ENCODE data around the gene HPF1. TPM values are rescaled to one million over a fixed set of nuclear protein-coding genes. Genes with fewer than 3 reads are reported as not detected.
"Not testable (repeated sequence)": the region's sequence is repeated elsewhere in the genome, so short reads cannot be mapped to it uniquely, and the experiment has no call there.

Gene HPF1
- total RNA-seq, result 23.4 TPM
- polyA plus RNA-seq, result 26.3 TPM

GRCh38 chr4:169757575-169758184 lies at the start of gene HPF1:
Gene HPF1 (minus strand): TSS chr4:169757944. CDS start chr4:169757877, 67 bp downstream.
- Histone ChIP-seq H3K36me3 (ENCODE audit: insufficient read depth) (no peaks in the 10 kb centered on the region), H3K27ac (ENCODE audit: low read depth) (no peak within 1 kb of the TSS), H3K4me3 (ENCODE audit: low read depth, low read length) (peak within 1 kb of the TSS; percentile 91), H3K4me1 (ENCODE audit: insufficient read depth) (peaks cover 1% of the 10 kb centered on the region)
- DNase-seq (ENCODE audit: extremely low spot score), result peak; percentile 79
- under 1% methylated on average over 46 of the region's 46 CpGs for WGBS

- not testable (repeated sequence) for H3K4me1 ChIP-seq (ENCODE audit: insufficient read depth); H3K4me3 ChIP-seq (ENCODE audit: low read depth, low read length); DNase-seq (ENCODE audit: extremely low spot score); H3K36me3 ChIP-seq (ENCODE audit: insufficient read depth); H3K27ac ChIP-seq (ENCODE audit: low read depth)
- WGBS, result 88% methylated on average over 3 of the region's 3 CpGs
Measured at GRCh38 chr4:169806770-169807169, 49.0 kb upstream of the HPF1 start.

- no peak for DNase-seq (ENCODE audit: extremely low spot score)
- H3K4me3 ChIP-seq (ENCODE audit: low read depth, low read length), result no peak overlapping the region
- H3K36me3 ChIP-seq (ENCODE audit: insufficient read depth), result no peaks in the 10 kb centered on the region
- no peak overlapping the region for H3K27ac ChIP-seq (ENCODE audit: low read depth)
- no peaks in the 10 kb centered on the region for H3K4me1 ChIP-seq (ENCODE audit: insufficient read depth)
- 74% methylated on average over 7 of the region's 7 CpGs for WGBS
Measured at GRCh38 chr4:169803413-169803812, 45.7 kb upstream of the HPF1 start.

GRCh38 chr4:169802873-169803272 lies 45.1 kb upstream of the HPF1 start:
- H3K4me3 ChIP-seq (ENCODE audit: low read depth, low read length), result no peak overlapping the region
- H3K27ac ChIP-seq (ENCODE audit: low read depth), result no peak overlapping the region
- H3K36me3 ChIP-seq (ENCODE audit: insufficient read depth), result no peaks in the 10 kb centered on the region
- DNase-seq (ENCODE audit: extremely low spot score), result no peak
- 78% methylated on average over 1 of the region's 1 CpG for WGBS
- no peaks in the 10 kb centered on the region for H3K4me1 ChIP-seq (ENCODE audit: insufficient read depth)

- DNase-seq (ENCODE audit: extremely low spot score), result no peak
- WGBS, result 86% methylated on average over 3 of the region's 3 CpGs
- Histone ChIP-seq H3K4me1 (ENCODE audit: insufficient read depth) (no peaks in the 10 kb centered on the region), H3K36me3 (ENCODE audit: insufficient read depth) (no peaks in the 10 kb centered on the region), H3K27ac (ENCODE audit: low read depth) (no peak overlapping the region), H3K4me3 (ENCODE audit: low read depth, low read length) (no peak overlapping the region)
Measured at GRCh38 chr4:169800541-169800940, 42.8 kb upstream of the HPF1 start.

DNA sequence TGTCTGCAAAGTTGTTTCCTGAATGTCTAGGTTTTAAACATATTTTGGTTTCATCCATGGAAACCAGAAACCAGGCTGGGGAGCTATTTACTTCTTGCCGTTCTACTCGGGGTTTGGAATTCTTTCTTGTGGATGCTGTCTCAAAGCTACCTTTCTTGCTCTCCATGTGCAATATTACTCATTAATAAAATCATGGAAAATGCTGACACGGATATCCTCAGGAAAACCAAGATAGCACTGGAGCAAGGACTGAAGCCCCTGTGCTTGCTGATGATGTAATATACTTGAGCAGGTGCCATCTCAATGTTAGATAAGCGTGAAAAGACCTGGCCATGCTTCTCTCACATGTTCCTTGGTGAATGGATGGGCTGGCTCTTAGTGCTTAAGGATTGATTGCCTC lies 41.5 kb upstream of the HPF1 start:
- 76% methylated on average over 4 of the region's 4 CpGs for WGBS
- no peak overlapping the region for H3K4me3 ChIP-seq (ENCODE audit: low read depth, low read length)
- H3K36me3 ChIP-seq (ENCODE audit: insufficient read depth), result no peaks in the 10 kb centered on the region
- no peak for DNase-seq (ENCODE audit: extremely low spot score)
- no peaks in the 10 kb centered on the region for H3K4me1 ChIP-seq (ENCODE audit: insufficient read depth)
- no peak overlapping the region for H3K27ac ChIP-seq (ENCODE audit: low read depth)

DNA sequence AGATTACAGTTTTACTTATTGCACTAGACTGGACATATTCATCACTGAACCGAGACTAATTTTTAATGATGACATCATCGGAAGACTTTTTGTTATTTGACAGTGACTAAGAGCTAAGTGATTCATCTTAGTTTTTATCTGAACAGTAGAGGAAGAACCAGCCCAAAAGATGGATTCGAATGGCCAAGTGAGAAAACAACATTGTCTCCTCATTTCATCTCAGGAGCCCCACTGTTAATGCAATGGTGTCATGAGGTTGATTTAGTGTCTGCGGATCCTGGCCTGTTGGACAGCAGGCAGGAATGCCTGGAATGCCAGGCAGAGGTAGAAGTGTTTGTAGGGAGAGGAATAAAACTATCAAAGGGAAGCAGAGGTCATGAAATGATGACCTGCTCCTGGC lies 37.8 kb upstream of the HPF1 start:
- Histone ChIP-seq H3K4me1 (ENCODE audit: insufficient read depth) (no peaks in the 10 kb centered on the region), H3K36me3 (ENCODE audit: insufficient read depth) (no peaks in the 10 kb centered on the region), H3K4me3 (ENCODE audit: low read depth, low read length) (no peak overlapping the region), H3K27ac (ENCODE audit: low read depth) (no peak overlapping the region)
- 38% methylated on average over 4 of the region's 4 CpGs for WGBS
- DNase-seq (ENCODE audit: extremely low spot score), result no peak

GRCh38 chr4:169791527-169792156 lies 33.9 kb upstream of the HPF1 start:
- Histone ChIP-seq H3K4me3 (ENCODE audit: low read depth, low read length) (no peak overlapping the region), H3K27ac (ENCODE audit: low read depth) (no peak overlapping the region), H3K36me3 (ENCODE audit: insufficient read depth) (no peaks in the 10 kb centered on the region), H3K4me1 (ENCODE audit: insufficient read depth) (no peaks in the 10 kb centered on the region)
- 4% methylated on average over 29 of the region's 29 CpGs for WGBS
- peak; percentile 48 for DNase-seq (ENCODE audit: extremely low spot score)

DNA sequence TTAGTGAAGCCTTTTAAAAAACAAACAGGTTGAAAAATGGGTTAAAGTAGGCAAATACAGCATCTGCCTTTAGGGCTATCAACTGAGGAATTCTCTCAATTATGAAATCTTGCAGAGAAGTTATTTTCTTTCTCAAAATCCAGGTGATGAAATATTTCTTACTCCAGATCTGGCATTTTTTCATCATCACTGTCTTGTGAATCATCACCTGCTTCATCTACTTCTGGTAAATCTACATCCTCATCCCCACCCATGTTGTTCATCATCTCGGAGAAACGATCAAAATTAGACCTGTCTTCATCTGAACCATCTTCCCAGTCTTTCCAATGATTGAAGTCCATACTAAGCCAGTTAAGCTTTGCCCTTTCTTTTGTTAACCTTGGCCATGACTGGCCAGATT lies 33.3 kb upstream of the HPF1 start:
- no peaks in the 10 kb centered on the region for H3K36me3 ChIP-seq (ENCODE audit: insufficient read depth)
- no peak overlapping the region for H3K27ac ChIP-seq (ENCODE audit: low read depth)
- H3K4me1 ChIP-seq (ENCODE audit: insufficient read depth), result no peaks in the 10 kb centered on the region
- DNase-seq (ENCODE audit: extremely low spot score), result no peak
- H3K4me3 ChIP-seq (ENCODE audit: low read depth, low read length), result no peak overlapping the region
- WGBS, result 55% methylated on average over 2 of the region's 2 CpGs

GRCh38 chr4:169774466-169775445 lies 17.0 kb upstream of the HPF1 start:
- Histone ChIP-seq H3K4me3 (ENCODE audit: low read depth, low read length) (no peak overlapping the region), H3K4me1 (ENCODE audit: insufficient read depth) (no peaks in the 10 kb centered on the region), H3K36me3 (ENCODE audit: insufficient read depth) (no peaks in the 10 kb centered on the region), H3K27ac (ENCODE audit: low read depth) (no peak overlapping the region)
- 22% methylated on average over 58 of the region's 58 CpGs for WGBS
- DNase-seq (ENCODE audit: extremely low spot score), result no peak

DNA sequence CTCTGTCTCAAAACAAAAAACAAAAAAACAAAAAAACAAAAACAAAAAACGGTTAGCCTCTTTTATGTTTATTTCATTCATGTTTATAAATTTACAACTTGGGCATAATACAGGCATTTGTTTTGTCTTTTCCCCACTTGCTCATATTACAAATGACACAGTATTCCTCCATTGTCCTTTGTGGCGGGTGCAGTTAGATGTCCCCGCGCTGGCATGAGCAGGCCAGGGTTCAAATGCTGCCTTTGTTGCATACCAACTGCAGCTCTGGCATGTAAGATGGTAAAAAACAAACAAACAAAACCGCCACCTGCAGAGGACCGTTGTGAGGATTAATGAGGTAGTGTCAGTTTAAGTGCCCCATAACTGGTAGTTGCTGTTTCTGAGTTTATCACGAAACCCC lies 16.1 kb upstream of the HPF1 start:
- 75% methylated on average over 7 of the region's 7 CpGs for WGBS

GRCh38 chr4:169771556-169772080 lies 13.9 kb upstream of the HPF1 start:
- not testable (repeated sequence) for H3K36me3 ChIP-seq (ENCODE audit: insufficient read depth); H3K27ac ChIP-seq (ENCODE audit: low read depth); H3K4me1 ChIP-seq (ENCODE audit: insufficient read depth); H3K4me3 ChIP-seq (ENCODE audit: low read depth, low read length); DNase-seq (ENCODE audit: extremely low spot score)
- 91% methylated on average over 11 of the region's 11 CpGs for WGBS

More for the DNA sequence above, 16.1 kb upstream of the HPF1 start:
- no peak for DNase-seq (ENCODE audit: extremely low spot score)
- Histone ChIP-seq H3K4me1 (ENCODE audit: insufficient read depth) (no peaks in the 10 kb centered on the region), H3K36me3 (ENCODE audit: insufficient read depth) (no peaks in the 10 kb centered on the region), H3K4me3 (ENCODE audit: low read depth, low read length) (no peak overlapping the region), H3K27ac (ENCODE audit: low read depth) (no peak overlapping the region)

- Histone ChIP-seq H3K4me1 (ENCODE audit: insufficient read depth) (no peaks in the 10 kb centered on the region), H3K36me3 (ENCODE audit: insufficient read depth) (no peaks in the 10 kb centered on the region), H3K27ac (ENCODE audit: low read depth) (no peak overlapping the region), H3K4me3 (ENCODE audit: low read depth, low read length) (no peak overlapping the region)
- DNase-seq (ENCODE audit: extremely low spot score), result no peak
Measured at GRCh38 chr4:169770416-169770815, 12.7 kb upstream of the HPF1 start.

All from urinary bladder (tissue), 4 donors.